Measurements from ENCODE around the gene SEMA4D.

The SEMA4D gene

GRCh38 chr9:89505911-89506310 is 8.0 kb upstream of the SEMA4D start:
- H3K27ac ChIP-seq, result no peak overlapping the region

GRCh38 chr9:89505048-89505447 is 7.1 kb upstream of the SEMA4D start:
- H3K4me3 ChIP-seq, result no peak overlapping the region
- no peak overlapping the region for H3K27ac ChIP-seq

More at GRCh38 chr9:89505911-89506310, 8.0 kb upstream of the SEMA4D start:
- H3K4me3 ChIP-seq, result no peak overlapping the region

GRCh38 chr9:89502671-89503070 is 4.8 kb upstream of the SEMA4D start:
- peak overlapping the region in 7 of 21 experiments; percentile 7 to 81 (median 52) for H3K27ac ChIP-seq
- H3K4me3 ChIP-seq, result no peak overlapping the region

GRCh38 chr9:89502038-89502601 is 4.2 kb upstream of the SEMA4D start:
- Histone ChIP-seq H3K4me3 (no peak overlapping the region), H3K27ac (peak overlapping the region in 7 of 21 experiments; percentile 12 to 81 (median 62))

- Histone ChIP-seq H3K27ac (peak overlapping the region in 11 of 21 experiments; percentile 12 to 81 (median 53)), H3K4me3 (no peak overlapping the region)
Observed at GRCh38 chr9:89501311-89501898, 3.5 kb upstream of the SEMA4D start.

GRCh38 chr9:89500008-89500407 is 2.1 kb upstream of the SEMA4D start:
- peak overlapping the region in 4 of 21 experiments; percentile 33 to 85 (median 79) for H3K27ac ChIP-seq
- H3K4me3 ChIP-seq, result no peak overlapping the region

- Histone ChIP-seq H3K4me3 (no peak overlapping the region), H3K27ac (peak overlapping the region in 20 of 21 experiments; percentile 4 to 85 (median 50))
Observed at GRCh38 chr9:89498852-89499480, 1.1 kb upstream of the SEMA4D start.

- Histone ChIP-seq H3K4me3 (peak overlapping the region; percentile 53 to 86 (median 70)), H3K27ac (peak overlapping the region; percentile 36 to 95 (median 82))
Observed at GRCh38 chr9:89497257-89497963, 503 bp downstream of the SEMA4D start.

GRCh38 chr9:89496645-89497256 is 1.2 kb downstream of the SEMA4D start:
- H3K27ac ChIP-seq, result peak overlapping the region in 20 of 21 experiments; percentile 7 to 95 (median 80)
- H3K4me3 ChIP-seq, result peak overlapping the region; percentile 53 to 86 (median 70)

GRCh38 chr9:89495824-89496560 is 1.9 kb downstream of the SEMA4D start:
- Histone ChIP-seq H3K4me3 (peak overlapping the region in 6 of 7 experiments; percentile 53 to 86 (median 70)), H3K27ac (peak overlapping the region in 12 of 21 experiments; percentile 7 to 95 (median 86))

- Histone ChIP-seq H3K27ac (peak overlapping the region in 1 of 21 experiments; percentile 94), H3K4me3 (no peak overlapping the region)
Observed at GRCh38 chr9:89494199-89494598, 3.7 kb downstream of the SEMA4D start.

GRCh38 chr9:89493671-89494070 is 4.2 kb downstream of the SEMA4D start:
- Histone ChIP-seq H3K27ac (peak overlapping the region in 1 of 21 experiments; percentile 68), H3K4me3 (no peak overlapping the region)

GRCh38 chr9:89493181-89493580 is 4.7 kb downstream of the SEMA4D start:
- H3K4me3 ChIP-seq, result no peak overlapping the region
- peak overlapping the region in 1 of 21 experiments; percentile 68 for H3K27ac ChIP-seq

- H3K27ac ChIP-seq, result peak overlapping the region in 1 of 21 experiments; percentile 68
Observed at GRCh38 chr9:89492586-89492985, 5.3 kb downstream of the SEMA4D start.

GRCh38 chr9:89491694-89492093 is 6.2 kb downstream of the SEMA4D start:
- H3K27ac ChIP-seq, result peak overlapping the region in 3 of 21 experiments; percentile 1 to 68 (median 30)

More at GRCh38 chr9:89492586-89492985, 5.3 kb downstream of the SEMA4D start:
- H3K4me3 ChIP-seq, result no peak overlapping the region

GRCh38 chr9:89489548-89490530 is 8.1 kb downstream of the SEMA4D start:
- peak overlapping the region in 1 of 21 experiments; percentile 68 for H3K27ac ChIP-seq

More at GRCh38 chr9:89491694-89492093, 6.2 kb downstream of the SEMA4D start:
- no peak overlapping the region for H3K4me3 ChIP-seq

GRCh38 chr9:89488936-89489335 is 9.0 kb downstream of the SEMA4D start:
- H3K4me3 ChIP-seq, result no peak overlapping the region
- H3K27ac ChIP-seq, result no peak overlapping the region

More at GRCh38 chr9:89489548-89490530, 8.1 kb downstream of the SEMA4D start:
- H3K4me3 ChIP-seq, result no peak overlapping the region

GRCh38 chr9:89488131-89488530 is 9.8 kb downstream of the SEMA4D start:
- Histone ChIP-seq H3K27ac (no peak overlapping the region), H3K4me3 (no peak overlapping the region)
